NOMO-1 treated with dmso at 0.1 percent for 144 hours (cell line): Measurements from ENCODE around the gene MIOS.

Experiments used
- DNase-seq: peaks from one replicate; lab custom pipeline; 2025; ENCODE audit not compliant: unreplicated experiment; lab: John Stamatoyannopoulos, UW

MIOS gene

GRCh38 chr7:7582596-7582995, 15.9 kb downstream of the MIOS start:
- DNase-seq = no peak

- DNase-seq = no peak
These were observed 17.0 kb downstream of the MIOS start for GRCh38 chr7:7583731-7584130.

GRCh38 chr7:7584653-7585052, 18.0 kb downstream of the MIOS start:
- no peak for DNase-seq

GRCh38 chr7:7585241-7585928, 18.7 kb downstream of the MIOS start:
- DNase-seq = no peak

GRCh38 chr7:7595451-7595850, 28.8 kb downstream of the MIOS start:
- no peak for DNase-seq

- DNase-seq = no peak
These were observed 29.5 kb downstream of the MIOS start for GRCh38 chr7:7596176-7596575.

- no peak for DNase-seq
These were observed 40.3 kb downstream of the MIOS start for GRCh38 chr7:7607010-7607409.

GRCh38 chr7:7609330-7609729, 42.6 kb downstream of the MIOS start:
- no peak for DNase-seq

- no peak for DNase-seq
These were observed 45.8 kb downstream of the MIOS start for GRCh38 chr7:7612519-7612918.

- no peak for DNase-seq
These were observed 46.5 kb downstream of the MIOS start for GRCh38 chr7:7613210-7613609.

GRCh38 chr7:7614018-7614741, 47.5 kb downstream of the MIOS start:
- no peak for DNase-seq

GRCh38 chr7:7617550-7617949, 50.9 kb downstream of the MIOS start:
- no peak for DNase-seq

GRCh38 chr7:7618410-7618809, 51.7 kb downstream of the MIOS start:
- DNase-seq = no peak

GRCh38 chr7:7620236-7620635, 53.6 kb downstream of the MIOS start:
- no peak for DNase-seq

- no peak for DNase-seq
These were observed 54.0 kb downstream of the MIOS start for GRCh38 chr7:7620644-7621210.

GRCh38 chr7:7628476-7628875, 61.8 kb downstream of the MIOS start:
- no peak for DNase-seq

- DNase-seq = no peak
These were observed 64.1 kb downstream of the MIOS start for GRCh38 chr7:7630626-7631329.

- no peak for DNase-seq
These were observed 72.7 kb downstream of the MIOS start for GRCh38 chr7:7639421-7639820.

GRCh38 chr7:7639847-7640220, 73.2 kb downstream of the MIOS start:
- DNase-seq = no peak

GRCh38 chr7:7640221-7641128, 73.8 kb downstream of the MIOS start, which contains the start of gene UMAD1:
Gene UMAD1, plus strand, starts transcription at chr7:7640752. Its CDS starts 32,620 bp downstream, at chr7:7673372.
- DNase-seq = peak; percentile 98
